Measurements from ENCODE around the gene ATP2A2.

DNA sequence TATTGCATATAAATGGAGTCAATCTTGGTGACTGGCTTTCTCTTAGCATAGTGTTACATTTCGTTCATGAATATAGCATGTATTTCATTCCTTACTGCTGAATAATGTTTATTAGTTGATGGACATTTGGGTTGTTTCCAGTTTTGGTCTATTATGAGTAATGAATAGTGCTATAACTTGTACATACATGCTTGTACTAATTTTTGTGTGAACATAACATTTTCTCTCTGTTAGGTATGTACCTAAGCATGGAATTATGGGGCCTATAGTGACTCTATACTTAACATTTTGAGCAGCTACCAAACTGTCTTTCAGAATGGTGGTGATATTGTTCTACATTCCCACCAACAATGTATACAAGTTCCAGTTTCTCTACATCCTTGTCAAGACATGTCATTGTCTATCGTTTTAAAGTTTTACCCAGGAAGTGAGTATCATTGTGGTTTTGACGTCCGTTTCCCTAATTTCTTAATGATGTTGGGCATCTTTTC lies 23.1 kb downstream of the ATP2A2 start:
- TF ChIP-seq, protein P1, sequence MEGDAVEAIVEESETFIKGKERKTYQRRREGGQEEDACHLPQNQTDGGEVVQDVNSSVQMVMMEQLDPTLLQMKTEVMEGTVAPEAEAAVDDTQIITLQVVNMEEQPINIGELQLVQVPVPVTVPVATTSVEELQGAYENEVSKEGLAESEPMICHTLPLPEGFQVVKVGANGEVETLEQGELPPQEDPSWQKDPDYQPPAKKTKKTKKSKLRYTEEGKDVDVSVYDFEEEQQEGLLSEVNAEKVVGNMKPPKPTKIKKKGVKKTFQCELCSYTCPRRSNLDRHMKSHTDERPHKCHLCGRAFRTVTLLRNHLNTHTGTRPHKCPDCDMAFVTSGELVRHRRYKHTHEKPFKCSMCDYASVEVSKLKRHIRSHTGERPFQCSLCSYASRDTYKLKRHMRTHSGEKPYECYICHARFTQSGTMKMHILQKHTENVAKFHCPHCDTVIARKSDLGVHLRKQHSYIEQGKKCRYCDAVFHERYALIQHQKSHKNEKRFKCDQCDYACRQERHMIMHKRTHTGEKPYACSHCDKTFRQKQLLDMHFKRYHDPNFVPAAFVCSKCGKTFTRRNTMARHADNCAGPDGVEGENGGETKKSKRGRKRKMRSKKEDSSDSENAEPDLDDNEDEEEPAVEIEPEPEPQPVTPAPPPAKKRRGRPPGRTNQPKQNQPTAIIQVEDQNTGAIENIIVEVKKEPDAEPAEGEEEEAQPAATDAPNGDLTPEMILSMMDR (IDR thresholded peaks at IDR 0.05): no peak
- TF ChIP-seq EZH2phosphoT487 (IDR thresholded peaks at IDR 0.05): no peak

Data from neural progenitor cell (in vitro differentiated cells).